Astrocyte (in vitro differentiated cells and primary cell): ENCODE results near the gene ATPAF2. TPM values are rescaled to one million over a fixed set of nuclear protein-coding genes. Genes with fewer than 3 reads are reported as not detected.

ENCODE experiments used
- DNase-seq: peaks from one replicate; pipeline ENCODE4 v3.0.0-alpha.2; 2010; ENCODE audit warnings: low read depth
- FAIRE-seq: peaks from 2 replicates; lab custom pipeline; 2011; peaks lifted over from hg19 to GRCh38; lab: Jason Lieb, UNC
- H2AFZ ChIP-seq: 2 replicates; pipeline ENCODE4 v1.6.0; 2012; ENCODE audit warnings: low read depth, low read length, inconsistent platforms
- H3K27ac ChIP-seq: 2 replicates; pipeline ENCODE4 v1.5.1; 2011; ENCODE audit warnings: low read depth, low read length, inconsistent platforms
- H3K27me3 ChIP-seq: 2 replicates; pipeline ENCODE4 v1.6.0; 2011; ENCODE audit warnings: low read length, inconsistent platforms; ENCODE audit not compliant: insufficient read depth
- H3K36me3 ChIP-seq: 2 replicates; pipeline ENCODE4 v1.5.1; 2011; ENCODE audit warnings: low read length, inconsistent platforms; ENCODE audit not compliant: insufficient read depth
- H3K4me1 ChIP-seq: 2 replicates; pipeline ENCODE4 v1.5.1; 2011; ENCODE audit warnings: low read length, inconsistent platforms; ENCODE audit not compliant: insufficient read depth
- H3K4me2 ChIP-seq: 2 replicates; pipeline ENCODE4 v1.6.0; 2012; ENCODE audit warnings: low read length, inconsistent platforms
- H3K4me3 ChIP-seq: 2 replicates; pipeline ENCODE4 v1.5.1; 2011; ENCODE audit warnings: low read depth, mild to moderate bottlenecking, low read length, inconsistent platforms; ENCODE audit not compliant: insufficient read depth
- H3K79me2 ChIP-seq: 2 replicates; pipeline ENCODE4 v1.6.0; 2012; ENCODE audit warnings: mild to moderate bottlenecking, low read length, inconsistent platforms; ENCODE audit not compliant: insufficient read depth
- H3K9ac ChIP-seq: 2 replicates; pipeline ENCODE4 v1.6.0; 2012; ENCODE audit warnings: mild to moderate bottlenecking, low read length, inconsistent platforms
- H3K9me3 ChIP-seq: 2 replicates; pipeline ENCODE4 v1.5.1; 2012; ENCODE audit warnings: low read depth, mild to moderate bottlenecking, low read length, inconsistent platforms; ENCODE audit not compliant: insufficient read depth
- H4K20me1 ChIP-seq: 2 replicates; pipeline ENCODE4 v1.6.0; 2012; ENCODE audit warnings: low read length, inconsistent platforms; ENCODE audit not compliant: insufficient read depth
- H3K27ac Mint-ChIP-seq: one replicate; pipeline ENCODE4 v1.8.0; 2021; ENCODE audit warnings: mild to moderate bottlenecking, mixed read lengths; ENCODE audit not compliant: unreplicated experiment
- H3K27me3 Mint-ChIP-seq: one replicate; pipeline ENCODE4 v1.8.0; 2021; ENCODE audit warnings: low read depth, mixed read lengths; ENCODE audit not compliant: unreplicated experiment
- H3K36me3 Mint-ChIP-seq: one replicate; pipeline ENCODE4 v1.8.0; 2021; ENCODE audit warnings: low read depth, mixed read lengths; ENCODE audit not compliant: unreplicated experiment
- H3K4me1 Mint-ChIP-seq: one replicate; pipeline ENCODE4 v1.8.0; 2021; ENCODE audit warnings: low read depth, mixed read lengths; ENCODE audit not compliant: unreplicated experiment
- H3K4me3 Mint-ChIP-seq: one replicate; pipeline ENCODE4 v1.8.0; 2021; ENCODE audit warnings: mild to moderate bottlenecking, moderate library complexity, mixed read lengths; ENCODE audit not compliant: unreplicated experiment
- H3K9me3 Mint-ChIP-seq: one replicate; pipeline ENCODE4 v1.8.0; 2021; ENCODE audit warnings: mild to moderate bottlenecking, mixed read lengths; ENCODE audit not compliant: unreplicated experiment
- EZH2 ChIP-seq: IDR thresholded peaks from 2 replicates; pipeline ENCODE4 v1.6.1; 2012; ENCODE audit warnings: mild to moderate bottlenecking, low read length, inconsistent platforms; ENCODE audit not compliant: insufficient read depth
- total RNA-seq: library from RNA; stranded (reverse); gene quantifications from 2 replicates; pipeline ENCODE4 v1.2.1, GENCODE V29; 2021
- TF ChIP-seq, protein P1 (sequence below): IDR thresholded peaks from 2 replicates; pipeline ENCODE4 v1.5.1; 2011; ENCODE audit warnings: low read depth, mild to moderate bottlenecking, inconsistent platforms, low read length, moderate library complexity; ENCODE audit not compliant: insufficient read depth

ATPAF2 gene
- total RNA-seq, 1 donor from 2014 or later: 24.8 TPM

- no peak overlapping the region for H3K9ac ChIP-seq
- Mint-ChIP-seq H3K4me3 (no peak overlapping the region), H3K9me3 (no peaks in the 10 kb centered on the region), H3K27me3 (no peaks in the 10 kb centered on the region), H3K4me1 (peaks cover 19% of the 10 kb centered on the region), H3K36me3 (peaks cover 9% of the 10 kb centered on the region), H3K27ac (no peak overlapping the region)
- H4K20me1 ChIP-seq: peaks cover 7% of the 10 kb centered on the region
- DNase-seq (no peak), FAIRE-seq (no peak)
- no peak overlapping the region for H2AFZ ChIP-seq
- TF ChIP-seq, protein P1, sequence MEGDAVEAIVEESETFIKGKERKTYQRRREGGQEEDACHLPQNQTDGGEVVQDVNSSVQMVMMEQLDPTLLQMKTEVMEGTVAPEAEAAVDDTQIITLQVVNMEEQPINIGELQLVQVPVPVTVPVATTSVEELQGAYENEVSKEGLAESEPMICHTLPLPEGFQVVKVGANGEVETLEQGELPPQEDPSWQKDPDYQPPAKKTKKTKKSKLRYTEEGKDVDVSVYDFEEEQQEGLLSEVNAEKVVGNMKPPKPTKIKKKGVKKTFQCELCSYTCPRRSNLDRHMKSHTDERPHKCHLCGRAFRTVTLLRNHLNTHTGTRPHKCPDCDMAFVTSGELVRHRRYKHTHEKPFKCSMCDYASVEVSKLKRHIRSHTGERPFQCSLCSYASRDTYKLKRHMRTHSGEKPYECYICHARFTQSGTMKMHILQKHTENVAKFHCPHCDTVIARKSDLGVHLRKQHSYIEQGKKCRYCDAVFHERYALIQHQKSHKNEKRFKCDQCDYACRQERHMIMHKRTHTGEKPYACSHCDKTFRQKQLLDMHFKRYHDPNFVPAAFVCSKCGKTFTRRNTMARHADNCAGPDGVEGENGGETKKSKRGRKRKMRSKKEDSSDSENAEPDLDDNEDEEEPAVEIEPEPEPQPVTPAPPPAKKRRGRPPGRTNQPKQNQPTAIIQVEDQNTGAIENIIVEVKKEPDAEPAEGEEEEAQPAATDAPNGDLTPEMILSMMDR: no peak
- TF ChIP-seq EZH2: no peak
- H3K79me2 ChIP-seq: no peaks in the 10 kb centered on the region
- H3K4me3 ChIP-seq: no peak overlapping the region
- H3K9me3 ChIP-seq: no peaks in the 10 kb centered on the region
- peaks cover 9% of the 10 kb centered on the region for H3K4me1 ChIP-seq
- no peak overlapping the region for H3K27ac ChIP-seq
- H3K4me2 ChIP-seq: peak overlapping the region; percentile 28
- peaks cover 2% of the 10 kb centered on the region for H3K36me3 ChIP-seq
- peaks cover 2% of the 10 kb centered on the region for H3K27me3 ChIP-seq
These were observed 20.5 kb downstream of the ATPAF2 start for GRCh38 chr17:18018411-18018921.

- H3K27ac ChIP-seq: no peak overlapping the region
These were observed 21.0 kb downstream of the ATPAF2 start for GRCh38 chr17:18017958-18018357.

DNA sequence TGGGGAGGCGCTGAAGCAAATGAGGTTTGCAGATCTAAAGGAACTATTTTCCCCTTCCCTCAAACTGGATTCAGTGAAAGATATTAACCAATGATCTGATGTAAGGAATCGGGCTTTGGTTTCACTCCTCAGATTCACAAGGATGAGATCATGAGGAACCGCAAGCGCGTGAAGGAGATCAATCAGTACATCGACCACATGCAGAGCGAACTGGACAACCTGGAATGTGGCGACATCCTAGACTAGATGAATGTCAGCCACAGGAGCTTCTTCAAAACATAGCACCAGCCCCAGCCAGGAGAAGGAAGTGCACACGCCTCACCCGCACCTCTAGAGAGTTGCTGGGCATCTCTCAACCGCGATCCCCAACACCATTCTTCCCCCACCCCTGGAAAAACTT, 22.5 kb downstream of the ATPAF2 start:
- H3K27me3 Mint-ChIP-seq: no peaks in the 10 kb centered on the region
- no peak overlapping the region for H3K4me3 Mint-ChIP-seq
- FAIRE-seq (no peak), DNase-seq (no peak)
- Histone ChIP-seq H3K9ac (no peak overlapping the region), H4K20me1 (peaks cover 7% of the 10 kb centered on the region), H3K4me3 (no peak overlapping the region), H3K79me2 (no peaks in the 10 kb centered on the region), H3K4me1 (peaks cover 9% of the 10 kb centered on the region), H3K9me3 (no peaks in the 10 kb centered on the region), H3K36me3 (peaks cover 2% of the 10 kb centered on the region), H3K27ac (no peak overlapping the region), H3K4me2 (no peak overlapping the region), H3K27me3 (peaks cover 2% of the 10 kb centered on the region), H2AFZ (no peak overlapping the region)
- H3K9me3 Mint-ChIP-seq: no peaks in the 10 kb centered on the region
- H3K36me3 Mint-ChIP-seq: peaks cover 7% of the 10 kb centered on the region
- no peak for TF ChIP-seq EZH2
- TF ChIP-seq, protein P1: no peak
- H3K27ac Mint-ChIP-seq: no peak overlapping the region
- H3K4me1 Mint-ChIP-seq: peaks cover 19% of the 10 kb centered on the region

More at GRCh38 chr17:18017958-18018357, 21.0 kb downstream of the ATPAF2 start:
- peaks cover 7% of the 10 kb centered on the region for H4K20me1 ChIP-seq
- no peak overlapping the region for H3K4me3 ChIP-seq
- H3K79me2 ChIP-seq: no peaks in the 10 kb centered on the region
- no peaks in the 10 kb centered on the region for H3K27me3 Mint-ChIP-seq
- H3K9me3 Mint-ChIP-seq: no peaks in the 10 kb centered on the region
- H3K36me3 Mint-ChIP-seq: peaks cover 9% of the 10 kb centered on the region
- peaks cover 2% of the 10 kb centered on the region for H3K36me3 ChIP-seq
- H3K9ac ChIP-seq: no peak overlapping the region
- H3K4me1 ChIP-seq: peaks cover 9% of the 10 kb centered on the region
- peak; percentile 64 for DNase-seq
- peaks cover 19% of the 10 kb centered on the region for H3K4me1 Mint-ChIP-seq
- peak overlapping the region; percentile 28 for H3K4me2 ChIP-seq
- TF ChIP-seq, protein P1: no peak
- TF ChIP-seq EZH2: no peak
- H2AFZ ChIP-seq: no peak overlapping the region
- peaks cover 2% of the 10 kb centered on the region for H3K27me3 ChIP-seq
- peak overlapping the region; percentile 21 for H3K4me3 Mint-ChIP-seq
- no peak for FAIRE-seq
- H3K27ac Mint-ChIP-seq: no peak overlapping the region
- no peaks in the 10 kb centered on the region for H3K9me3 ChIP-seq
